ENCODE measurements around the gene USHBP1. TPM values are rescaled to one million over a fixed set of nuclear protein-coding genes. Genes with fewer than 3 reads are reported as not detected.

The USHBP1 gene
- not detected in 2 replicates for total RNA-seq

GRCh38 chr19:17264641-17264979, at the start of gene USHBP1:
TSS of gene USHBP1 (minus strand) at chr19:17264745. CDS start at chr19:17264299, 446 bp downstream.

GRCh38 chr19:17309198-17309964, 44.8 kb upstream of the USHBP1 start, which contains the start of gene DDA1:
TSS of gene DDA1 (plus strand) at chr19:17309563. CDS start at chr19:17309655, 92 bp downstream.

GRCh38 chr19:17305517-17306284, 41.2 kb upstream of the USHBP1 start, which contains the start of gene MRPL34:
TSS of gene MRPL34 (plus strand) at chr19:17305872. CDS start at chr19:17305893, 21 bp downstream.

GRCh38 chr19:17303167-17303939, 38.8 kb upstream of the USHBP1 start, which contains the start of gene ABHD8:
TSS of gene ABHD8 (minus strand) at chr19:17303425. CDS start at chr19:17301616, 1,809 bp downstream.

GRCh38 chr19:17281391-17282304, 17.1 kb upstream of the USHBP1 start, which contains the start of gene ANKLE1:
TSS of gene ANKLE1 (plus strand) at chr19:17281901. CDS start at chr19:17281921, 20 bp downstream.

GRCh38 chr19:17266975-17267788, 2.6 kb upstream of the USHBP1 start, which contains the start of gene BABAM1:
TSS of gene BABAM1 (plus strand) at chr19:17267443. CDS start at chr19:17268807, 1,364 bp downstream.

GRCh38 chr19:17245535-17245984, 19.0 kb downstream of the USHBP1 start, which contains the start of gene NR2F6:
TSS of gene NR2F6 (minus strand) at chr19:17245919. CDS start at chr19:17245220, 699 bp downstream.

GRCh38 chr19:17226002-17226933, 38.3 kb downstream of the USHBP1 start, which contains the start of gene OCEL1:
TSS of gene OCEL1 (plus strand) at chr19:17226226. CDS start at chr19:17226248, 22 bp downstream.

GRCh38 chr19:17215127-17215971, 49.2 kb downstream of the USHBP1 start, which contains the start of gene USE1:
TSS of gene USE1 (plus strand) at chr19:17215357. CDS start at chr19:17215406, 49 bp downstream.

Other genes starting within 250 kb of the USHBP1 start
- gene CPAMD8, start 237.9 kb downstream of the USHBP1 start, total RNA-seq, result 1.4 and 1.7 TPM in 2 replicates
- 2.4 and 3.1 TPM in 2 replicates for gene HAUS8, start 189.3 kb downstream of the USHBP1 start, total RNA-seq
- 59.7 and 72.8 TPM in 2 replicates for gene MYO9B, start 189.0 kb downstream of the USHBP1 start, total RNA-seq
- gene USE1, start 49.4 kb downstream of the USHBP1 start, total RNA-seq, result 20.3 and 22.7 TPM in 2 replicates
- 3.7 and 4.1 TPM in 2 replicates for gene OCEL1, start 38.5 kb downstream of the USHBP1 start, total RNA-seq
- 20.8 and 27.7 TPM in 2 replicates for gene NR2F6, start 18.8 kb downstream of the USHBP1 start, total RNA-seq
- gene BABAM1, start 2.7 kb upstream of the USHBP1 start, total RNA-seq, result 59.5 and 63.5 TPM in 2 replicates
- gene ANKLE1, start 17.2 kb upstream of the USHBP1 start, total RNA-seq, result 0.26 TPM in 1 of 2 replicates, not detected in the other
- gene ABHD8, start 38.7 kb upstream of the USHBP1 start, total RNA-seq, result 9.0 and 10.5 TPM in 2 replicates
- gene MRPL34, start 41.1 kb upstream of the USHBP1 start, total RNA-seq, result 19.7 and 23.7 TPM in 2 replicates
- 11.8 and 22.7 TPM in 2 replicates for gene DDA1, start 44.8 kb upstream of the USHBP1 start, total RNA-seq
- 2.6 and 3.5 TPM in 2 replicates for gene ANO8, start 70.1 kb upstream of the USHBP1 start, total RNA-seq
- 4.8 and 9.4 TPM in 2 replicates for gene GTPBP3, start 72.8 kb upstream of the USHBP1 start, total RNA-seq
- not detected in 2 replicates for gene PLVAP, start 112.6 kb upstream of the USHBP1 start, total RNA-seq
- 0.22 TPM in 1 of 2 replicates, not detected in the other for gene CCDC194, start 129.5 kb upstream of the USHBP1 start, total RNA-seq
- 0.65 and 1.2 TPM in 2 replicates for gene BST2, start 140.9 kb upstream of the USHBP1 start, total RNA-seq
- 24.5 and 42.3 TPM in 2 replicates for gene MVB12A, start 155.3 kb upstream of the USHBP1 start, total RNA-seq
- 0.22 TPM in 1 of 2 replicates, not detected in the other for gene TMEM221, start 183.9 kb upstream of the USHBP1 start, total RNA-seq
- not detected in 2 replicates for gene NXNL1, start 196.2 kb upstream of the USHBP1 start, total RNA-seq
- gene SLC27A1, start 205.8 kb upstream of the USHBP1 start, total RNA-seq, result 12.0 and 13.5 TPM in 2 replicates
- gene PGLS, start 246.9 kb upstream of the USHBP1 start, total RNA-seq, result 52.5 and 55.2 TPM in 2 replicates